H1 (cell line): ENCODE data around the gene DLG1. TPM values are rescaled to one million over a fixed set of nuclear protein-coding genes. Genes with fewer than 3 reads are reported as not detected.

Experiments
- CTCF ChIA-PET: fragments of 300-600 bp; sonication (Branson Sonifier 250); formaldehyde crosslinking; loops from one replicate; lab custom pipeline; 2021; ENCODE audit not compliant: partially characterized antibody; lab: Charles Lee
- POLR2A ChIA-PET: fragments of 300-600 bp; sonication (Branson Sonifier 250); formaldehyde crosslinking; loops from one replicate; lab custom pipeline; 2021; ENCODE audit warnings: inconsistent platforms; ENCODE audit not compliant: partially characterized antibody; lab: Charles Lee
- DNase-seq, 2 experiments: peaks; one replicate each; pipeline versions ENCODE4 v3.0.0 to v3.0.0-alpha.2; 2010 to 2022; ENCODE audit warnings: low spot score in 2 of 2, low read depth in 1 of 2, mixed read lengths in 1 of 2
- FAIRE-seq: peaks from 2 replicates; lab custom pipeline; 2011; peaks lifted over from hg19 to GRCh38; lab: Jason Lieb, UNC
- H2AFZ ChIP-seq: 2 replicates; pipeline ENCODE4 v1.8.1; 2012; ENCODE audit warnings: low read length, inconsistent platforms
- H2AK5ac ChIP-seq: 2 replicates; pipeline ENCODE4 v1.6.1; 2013; ENCODE audit warnings: low read depth, low read length
- H2BK120ac ChIP-seq: replicated peaks from 2 replicates; pipeline ENCODE3; 2013; ENCODE audit warnings: low read depth, low read length, inconsistent platforms
- H2BK12ac ChIP-seq: 2 replicates; pipeline ENCODE4 v1.6.1; 2013; ENCODE audit warnings: low read depth, low read length
- H2BK15ac ChIP-seq: 2 replicates; pipeline ENCODE4 v1.6.1; 2013; ENCODE audit warnings: low read length
- H2BK20ac ChIP-seq: 2 replicates; pipeline ENCODE4 v1.6.1; 2013; ENCODE audit warnings: low read length
- H2BK5ac ChIP-seq: 2 replicates; pipeline ENCODE4 v1.6.1; 2013; ENCODE audit warnings: low read depth, low read length
- H3K14ac ChIP-seq: 2 replicates; pipeline ENCODE4 v1.6.1; 2013; ENCODE audit warnings: inconsistent platforms; ENCODE audit not compliant: insufficient read length
- H3K18ac ChIP-seq: 2 replicates; pipeline ENCODE4 v1.6.1; 2013; ENCODE audit warnings: low read length; ENCODE audit errors: extremely low read depth
- H3K23ac ChIP-seq: 2 replicates; pipeline ENCODE4 v1.6.1; 2013; ENCODE audit warnings: inconsistent platforms; ENCODE audit not compliant: insufficient read length
- H3K23me2 ChIP-seq: 2 replicates; pipeline ENCODE4 v1.6.1; 2013; ENCODE audit warnings: low read depth, low read length
- H3K27ac ChIP-seq: 2 replicates; pipeline ENCODE4 v1.6.1; 2011; ENCODE audit warnings: low read depth, low read length, inconsistent platforms
- H3K27me3 ChIP-seq, 4 experiments: replicated peaks in 1 of 4; 1 replicate in 1 of 4; 2 replicates in 3 of 4; pipeline versions ENCODE4 v1.6.1 to v1.8.1; 2011 to 2013; ENCODE audit warnings: low read length in 3 of 4, mild to moderate bottlenecking in 3 of 4, inconsistent platforms in 2 of 4, mixed read lengths in 2 of 4, moderate library complexity in 1 of 4; ENCODE audit not compliant: control insufficient read depth in 3 of 4, insufficient read depth in 3 of 4; ENCODE audit errors: extremely low read depth in 1 of 4
- H3K36me3 ChIP-seq, 4 experiments: 2 replicates each; pipeline versions ENCODE4 v1.6.1 to v1.8.1; 2011 to 2013; ENCODE audit warnings: mild to moderate bottlenecking in 4 of 4, low read length in 3 of 4, moderate library complexity in 2 of 4, control low read depth in 1 of 4, inconsistent platforms in 1 of 4; ENCODE audit not compliant: insufficient read depth in 4 of 4, control insufficient read depth in 2 of 4
- H3K4ac ChIP-seq: replicated peaks from 2 replicates; pipeline ENCODE3; 2013; ENCODE audit warnings: low read length, low read depth, mixed read lengths, inconsistent platforms; ENCODE audit not compliant: insufficient read length
- H3K4me1 ChIP-seq, 4 experiments: replicated peaks in 1 of 4; 1 replicate in 1 of 4; 2 replicates in 3 of 4; pipeline versions ENCODE4 v1.6.1 to v1.8.1; 2011 to 2013; ENCODE audit warnings: low read length in 3 of 4, inconsistent platforms in 2 of 4, mixed read lengths in 1 of 4; ENCODE audit not compliant: insufficient read depth in 4 of 4, control insufficient read depth in 3 of 4
- H3K4me2 ChIP-seq, 2 experiments: 2 replicates each; pipeline versions ENCODE4 v1.6.1 to v1.8.1; 2011 to 2013; ENCODE audit warnings: low read depth in 2 of 2, low read length in 2 of 2, control low read depth in 1 of 2, inconsistent platforms in 1 of 2, mild to moderate bottlenecking in 1 of 2; ENCODE audit not compliant: insufficient read depth in 1 of 2
- H3K4me3 ChIP-seq, 4 experiments: fragments of 200-600, 300-600 bp in 1 of 4; sonication (generic), shearing (Covaris generic), sonication (Bioruptor Twin) in 1 of 4; 2 replicates each; pipeline versions ENCODE4 v1.5.1 to v1.8.1; 2011 to 2016; ENCODE audit warnings: low read length in 4 of 4, low read depth in 3 of 4, control low read depth in 2 of 4, inconsistent platforms in 2 of 4, mild to moderate bottlenecking in 2 of 4, mixed read lengths in 1 of 4, moderate library complexity in 1 of 4; ENCODE audit not compliant: insufficient read depth in 2 of 4; ENCODE audit errors: extremely low read depth in 1 of 4
- H3K56ac ChIP-seq: replicated peaks from 2 replicates; pipeline ENCODE3; 2013; ENCODE audit warnings: low read depth, mild to moderate bottlenecking, mixed read lengths, low read length, inconsistent platforms; ENCODE audit not compliant: insufficient read length
- H3K79me1 ChIP-seq: 2 replicates; pipeline ENCODE4 v1.6.1; 2013; ENCODE audit warnings: low read depth, low read length, control low read depth
- H3K79me2 ChIP-seq, 2 experiments: 2 replicates each; pipeline versions ENCODE4 v1.6.1 to v1.8.1; 2012 to 2013; ENCODE audit warnings: low read length in 2 of 2, mild to moderate bottlenecking in 2 of 2, inconsistent platforms in 1 of 2; ENCODE audit not compliant: insufficient read depth in 2 of 2, control insufficient read depth in 1 of 2
- H3K9ac ChIP-seq, 4 experiments: replicated peaks in 1 of 4; 1 replicate in 1 of 4; 2 replicates in 3 of 4; pipeline versions ENCODE4 v1.6.1 to v1.8.1; 2011 to 2013; ENCODE audit warnings: low read depth in 3 of 4, low read length in 3 of 4, control low read depth in 2 of 4, mild to moderate bottlenecking in 2 of 4, moderate library complexity in 2 of 4, inconsistent platforms in 1 of 4; ENCODE audit errors: extremely low read depth in 1 of 4
- H3K9me3 ChIP-seq, 2 experiments: 2 replicates each; pipeline versions ENCODE4 v1.6.1 to v1.8.1; 2012 to 2013; ENCODE audit warnings: mild to moderate bottlenecking in 2 of 2, moderate library complexity in 2 of 2, control low read depth in 1 of 2, inconsistent platforms in 1 of 2, low read depth in 1 of 2, low read length in 1 of 2, mixed read lengths in 1 of 2; ENCODE audit not compliant: insufficient read depth in 2 of 2
- H4K20me1 ChIP-seq, 2 experiments: replicated peaks in 1 of 2; 2 replicates each; pipeline versions ENCODE3 to v1.8.1; 2011 to 2013; ENCODE audit warnings: inconsistent platforms in 2 of 2, low read length in 2 of 2, mild to moderate bottlenecking in 1 of 2; ENCODE audit not compliant: insufficient read depth in 2 of 2, control insufficient read depth in 1 of 2
- H4K5ac ChIP-seq: 2 replicates; pipeline ENCODE4 v1.6.1; 2013; ENCODE audit warnings: low read length, low read depth, mixed read lengths, inconsistent platforms; ENCODE audit not compliant: insufficient read length
- H4K8ac ChIP-seq: 2 replicates; pipeline ENCODE4 v1.8.0; 2013; ENCODE audit warnings: mild to moderate bottlenecking, moderate library complexity, low read length, inconsistent platforms; ENCODE audit not compliant: insufficient read depth; ENCODE audit errors: extremely low read depth
- H4K91ac ChIP-seq: replicated peaks from 2 replicates; pipeline ENCODE3; 2013; ENCODE audit warnings: low read length, mixed read lengths, inconsistent platforms; ENCODE audit not compliant: insufficient read length
- CTBP2 ChIP-seq: IDR thresholded peaks from 2 replicates; pipeline ENCODE4 v1.7.0; 2011; ENCODE audit warnings: borderline replicate concordance, mild to moderate bottlenecking, moderate library complexity, mixed read lengths, low read length; ENCODE audit not compliant: insufficient read depth, insufficient read length
- RAD21 ChIP-seq, 2 experiments: IDR thresholded peaks in 1 of 2; conservative IDR thresholded peaks in 1 of 2; 2 replicates each; pipeline ENCODE4 v1.6.1; 2011; ENCODE audit warnings: low read depth in 2 of 2, low read length in 2 of 2, improper control_type of control experiment in 1 of 2, inconsistent platforms in 1 of 2, mild to moderate bottlenecking in 1 of 2, moderate library complexity in 1 of 2
- RBBP5 ChIP-seq: IDR thresholded peaks from 2 replicates; pipeline ENCODE4 v1.7.1; 2012; ENCODE audit warnings: low read depth, mild to moderate bottlenecking, inconsistent platforms, low read length, moderate library complexity, borderline replicate concordance
- RNF2 ChIP-seq: fragments of 200-900, 300-1000 bp; sonication (generic); IDR thresholded peaks from 2 replicates; pipeline ENCODE4 v1.7.1; 2016; ENCODE audit warnings: borderline replicate concordance, low read depth, mild to moderate bottlenecking, antibody characterized with exemption, low read length; ENCODE audit not compliant: poor library complexity, severe bottlenecking; ENCODE audit errors: missing control alignments
- RXRA ChIP-seq: IDR thresholded peaks from 2 replicates; pipeline ENCODE4 v1.6.1; 2011; ENCODE audit warnings: low read depth, mild to moderate bottlenecking, low read length, moderate library complexity; ENCODE audit not compliant: insufficient read depth
- SIX5 ChIP-seq: IDR thresholded peaks from 2 replicates; pipeline ENCODE4 v1.6.1; 2011; ENCODE audit warnings: mild to moderate bottlenecking, low read depth, low read length
- SP4 ChIP-seq: IDR thresholded peaks from 2 replicates; pipeline ENCODE4 v1.6.1; 2012; ENCODE audit warnings: low read length, inconsistent platforms
- TBP ChIP-seq: IDR thresholded peaks from 2 replicates; pipeline ENCODE4 v1.6.1; 2011; ENCODE audit warnings: low read depth, low read length, improper control_type of control experiment
- WGBS, 2 experiments: shearing (Covaris generic) in 1 of 2; methylation state at CpG; one replicate each; pipeline versions ENCODE4 v1.1.6 to v1.1.7; 2013 to 2015; ENCODE audit warnings: low lambda C conversion rate in 2 of 2, mixed read lengths in 2 of 2, inconsistent platforms in 1 of 2, low coverage in 1 of 2, missing lambda C conversion rate in 1 of 2; ENCODE audit not compliant: insufficient replicate concordance in 2 of 2, insufficient coverage in 1 of 2, insufficient read length in 1 of 2; ENCODE audit errors: extremely low coverage in 1 of 2, missing lambda C conversion rate in 1 of 2; 5-methylcytosine and 5-hydroxymethylcytosine counted together
- polyA plus RNA-seq, 7 experiments: library from polyadenylated mRNA; depleted of rRNA in 3 of 7; stranded (reverse) in 5 of 7; unstranded in 2 of 7; fragments of >200 nt in 5 of 7; fragments of 200-250 nt in 2 of 7; gene quantifications; 1 replicate in 5 of 7; 2 replicates in 1 of 7; 4 replicates in 1 of 7; pipeline versions ENCODE4 v1.2.1 to v1.2.3, GENCODE V29; 2011 to 2013; ENCODE audit warnings: missing spikeins in 2 of 7, mixed read lengths in 2 of 7
- total RNA-seq: library from RNA; stranded (reverse); fragmentation: NEBNext Ultra II Directional; extraction: Animal tissue kit (Norgen Biotek cat#: 25700); gene quantifications from 2 replicates; pipeline ENCODE4 v1.2.1, GENCODE V29; 2021

The DLG1 gene
- total and polyA plus RNA-seq, 2 of the 8 experiments (the other 6 are each of a cell fraction or from before 2014, with no cell fraction given): 13.4 to 78.8 TPM

GRCh38 chr3:197093871-197094270 is 204.5 kb downstream of the DLG1 start:
- H2BK20ac ChIP-seq: no peak overlapping the region
- H3K14ac ChIP-seq: no peak overlapping the region
- no peak overlapping the region for H3K4ac ChIP-seq
- FAIRE-seq: no peak
- H3K27ac ChIP-seq: no peak overlapping the region
- no peaks in the 10 kb centered on the region for H3K9me3 ChIP-seq
- ChIA-PET POLR2A (no interaction called here), CTCF (interaction anchor here (0.9 kb wide), 1 partner anchor 11 kb away, joined by 3 read pairs; no protein-coding TSS in a partner anchor)
- no peak overlapping the region for H2AFZ ChIP-seq
- no peak overlapping the region for H3K56ac ChIP-seq
- no peak overlapping the region for H4K5ac ChIP-seq
- no peaks in the 10 kb centered on the region for H3K27me3 ChIP-seq
- H2BK5ac ChIP-seq: no peak overlapping the region
- no peak for DNase-seq
- no peak overlapping the region for H3K18ac ChIP-seq
- H2AK5ac ChIP-seq: no peak overlapping the region
- H2BK15ac ChIP-seq: no peak overlapping the region
- no peaks in the 10 kb centered on the region for H3K79me1 ChIP-seq
- H3K4me1 ChIP-seq: no peaks in the 10 kb centered on the region
- no peak overlapping the region for H2BK120ac ChIP-seq
- H3K36me3 ChIP-seq: peaks cover 0 to 2% (median 0%) of the 10 kb centered on the region in 4 experiments; a peak in 1 of 8 replicates
- no peak overlapping the region for H3K4me2 ChIP-seq
- no peak overlapping the region for H2BK12ac ChIP-seq
- H4K91ac ChIP-seq: no peak overlapping the region
- no peak overlapping the region for H3K4me3 ChIP-seq
- no peak overlapping the region for H4K8ac ChIP-seq
- H3K9ac ChIP-seq: no peak overlapping the region; a peak in 1 of 7 replicates
- no peaks in the 10 kb centered on the region for H4K20me1 ChIP-seq
- H3K23ac ChIP-seq: no peak overlapping the region
- 83% methylated on average over 1 of the region's 1 CpG; no CpG with 5 or more reads in 1 of the 2 experiments for WGBS, 2 experiments
- H3K23me2 ChIP-seq: no peaks in the 10 kb centered on the region
- no peaks in the 10 kb centered on the region for H3K79me2 ChIP-seq
- TF ChIP-seq RAD21 (IDR thresholded peaks at IDR 0.05 in 1 of 2, conservative IDR thresholded peaks at IDR 0.05 in 1 of 2; ENCODE audit: low read depth in 2 of 2, low read length in 2 of 2): no peak
- TF ChIP-seq SIX5: no peak
- no peak for TF ChIP-seq RXRA
- TF ChIP-seq CTBP2: no peak
- TF ChIP-seq RNF2: no peak
- no peak for TF ChIP-seq RBBP5
- TF ChIP-seq TBP: no peak
- TF ChIP-seq SP4: no peak
